Large intestine (tissue), 3 donors: ENCODE measurements around the gene BFSP1. TPM values are rescaled to one million over a fixed set of nuclear protein-coding genes. Genes with fewer than 3 reads are reported as not detected.
A peak's percentile ranks its signal among the peaks of the same experiment; 100 is the strongest.

ENCODE experiments used
- DNase-seq, 2 donors: peaks; one replicate each; pipeline versions ENCODE4 v3.0.0 to v3.0.0-alpha.2; 2013
- H3K27ac ChIP-seq: one replicate; pipeline ENCODE4 v1.5.1; 2013; ENCODE audit warnings: low read length
- H3K27me3 ChIP-seq: 2 replicates; pipeline ENCODE4 v1.6.1; 2013; ENCODE audit warnings: low read length; ENCODE audit not compliant: control insufficient read depth, insufficient read depth
- H3K36me3 ChIP-seq: 2 replicates; pipeline ENCODE4 v1.6.1; 2013; ENCODE audit warnings: low read length; ENCODE audit not compliant: control insufficient read depth, insufficient read depth
- H3K4me1 ChIP-seq: one replicate; pipeline ENCODE4 v1.6.1; 2013; ENCODE audit warnings: low read length; ENCODE audit not compliant: control insufficient read depth, insufficient read depth
- H3K4me3 ChIP-seq: one replicate; pipeline ENCODE4 v1.5.1; 2013; ENCODE audit warnings: low read length
- H3K9me3 ChIP-seq: one replicate; pipeline ENCODE4 v1.6.1; 2013; ENCODE audit warnings: mild to moderate bottlenecking, low read depth, low read length, moderate library complexity; ENCODE audit not compliant: control insufficient read depth
- WGBS: methylation state at CpG from one replicate; pipeline ENCODE4 v1.1.5; 2013; ENCODE audit warnings: low lambda C conversion rate; ENCODE audit not compliant: insufficient coverage; 5-methylcytosine and 5-hydroxymethylcytosine counted together
- polyA plus RNA-seq: library from polyadenylated mRNA; unstranded; fragments of 120-200 nt; gene quantifications from one replicate; pipeline ENCODE4 v1.2.1, GENCODE V29; 2013

BFSP1 gene
- polyA plus RNA-seq, 1 donor: 1.1 TPM

GRCh38 chr20:17541596-17541995 lies 10.4 kb upstream of the BFSP1 start:
- Histone ChIP-seq H3K4me3 (no peak overlapping the region), H3K4me1 (no peaks in the 10 kb centered on the region), H3K27me3 (no peaks in the 10 kb centered on the region), H3K36me3 (no peaks in the 10 kb centered on the region), H3K9me3 (no peaks in the 10 kb centered on the region), H3K27ac (no peak overlapping the region)
- WGBS: no CpG with 5 or more reads among the region's 3 CpGs
- no peak for DNase-seq

DNA sequence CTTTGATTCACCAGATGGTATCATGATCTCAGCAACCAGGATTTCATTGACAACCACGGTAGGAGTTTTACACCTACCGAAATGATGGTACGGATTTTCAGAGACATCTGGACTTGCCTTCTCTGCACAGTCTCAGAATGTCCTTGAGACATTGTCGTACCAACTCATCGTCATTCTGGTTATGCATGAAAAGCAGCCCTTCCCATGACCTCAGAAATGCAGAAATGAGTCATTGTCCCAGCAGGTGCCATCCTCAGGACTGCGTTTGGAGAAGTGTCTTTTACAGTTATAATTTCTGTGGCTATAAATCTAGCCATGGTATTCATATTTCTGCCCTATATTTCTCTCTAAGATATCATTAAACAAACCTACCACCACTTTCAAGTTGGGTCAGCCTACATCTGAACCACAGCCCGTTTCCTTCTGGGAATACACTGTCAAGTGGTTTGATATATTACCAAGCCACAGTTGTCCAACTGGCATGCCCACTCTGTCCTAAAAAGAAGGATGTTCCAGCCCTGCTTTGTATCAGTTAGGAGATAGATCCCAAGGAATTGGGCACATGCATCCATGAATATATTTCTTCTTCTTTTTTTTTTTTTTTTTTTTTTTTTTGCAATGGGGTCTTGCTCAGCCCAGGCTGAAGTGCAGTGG lies 7.5 kb upstream of the BFSP1 start:
- no CpG with 5 or more reads among the region's 7 CpGs for WGBS

GRCh38 chr20:17537959-17538358 lies 6.8 kb upstream of the BFSP1 start:
- WGBS: 100% methylated on average over 1 of the region's 3 CpGs
- H3K27ac ChIP-seq: no peak overlapping the region
- no peak for DNase-seq
- H3K36me3 ChIP-seq: no peaks in the 10 kb centered on the region
- no peaks in the 10 kb centered on the region for H3K9me3 ChIP-seq
- no peaks in the 10 kb centered on the region for H3K4me1 ChIP-seq
- H3K27me3 ChIP-seq: no peaks in the 10 kb centered on the region
- no peak overlapping the region for H3K4me3 ChIP-seq

More for the DNA sequence above, 7.5 kb upstream of the BFSP1 start:
- H3K4me3 ChIP-seq: no peak overlapping the region
- H3K27ac ChIP-seq: no peak overlapping the region
- no peak for DNase-seq
- no peaks in the 10 kb centered on the region for H3K4me1 ChIP-seq
- H3K9me3 ChIP-seq: no peaks in the 10 kb centered on the region
- H3K27me3 ChIP-seq: no peaks in the 10 kb centered on the region
- H3K36me3 ChIP-seq: no peaks in the 10 kb centered on the region

- no peak overlapping the region for H3K27ac ChIP-seq
- no peaks in the 10 kb centered on the region for H3K36me3 ChIP-seq
- H3K9me3 ChIP-seq: no peaks in the 10 kb centered on the region
- H3K27me3 ChIP-seq: no peaks in the 10 kb centered on the region
- WGBS: no CpG with 5 or more reads among the region's 6 CpGs
- peak; percentile 56 to 69 for DNase-seq
- H3K4me1 ChIP-seq: no peaks in the 10 kb centered on the region
- H3K4me3 ChIP-seq: no peak overlapping the region
Observed at GRCh38 chr20:17536944-17537444, 5.8 kb upstream of the BFSP1 start.

GRCh38 chr20:17534077-17534476 lies 2.9 kb upstream of the BFSP1 start:
- Histone ChIP-seq H3K27me3 (no peaks in the 10 kb centered on the region), H3K27ac (no peak overlapping the region)
- no CpG with 5 or more reads among the region's 3 CpGs for WGBS

GRCh38 chr20:17533396-17533795 lies 2.2 kb upstream of the BFSP1 start:
- Histone ChIP-seq H3K36me3 (no peaks in the 10 kb centered on the region), H3K27me3 (no peaks in the 10 kb centered on the region), H3K27ac (no peak overlapping the region), H3K4me1 (peaks cover 4% of the 10 kb centered on the region), H3K4me3 (no peak overlapping the region), H3K9me3 (no peaks in the 10 kb centered on the region)
- DNase-seq: peak in 1 of 2 donors; percentile 27
- WGBS: 0% methylated on average over 1 of the region's 1 CpG

More at GRCh38 chr20:17534077-17534476, 2.9 kb upstream of the BFSP1 start:
- Histone ChIP-seq H3K9me3 (no peaks in the 10 kb centered on the region), H3K4me3 (no peak overlapping the region), H3K4me1 (peaks cover 4% of the 10 kb centered on the region), H3K36me3 (no peaks in the 10 kb centered on the region)
- DNase-seq: no peak

DNA sequence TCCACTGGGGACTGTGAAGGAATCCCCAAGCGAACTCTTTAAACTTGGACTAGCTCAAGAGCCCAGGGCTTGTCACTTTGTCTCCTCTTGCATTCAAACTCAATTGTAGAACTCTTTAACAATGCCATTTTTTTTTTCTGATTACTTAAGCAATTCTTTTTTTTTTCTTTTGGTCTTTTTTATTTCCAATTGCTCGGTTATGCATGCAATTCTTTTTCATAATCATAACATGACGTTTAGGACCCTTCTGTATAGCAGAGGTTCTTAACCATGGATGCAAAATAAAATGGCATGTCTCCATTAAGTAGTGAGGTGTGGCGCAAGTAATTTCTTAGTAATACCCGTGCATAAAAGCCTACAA lies 466 bp upstream of the BFSP1 start:
- DNase-seq: no peak
- H3K9me3 ChIP-seq: no peaks in the 10 kb centered on the region
- peak overlapping the region; percentile 40 for H3K4me3 ChIP-seq
- no peaks in the 10 kb centered on the region for H3K36me3 ChIP-seq
- H3K4me1 ChIP-seq: peaks cover 4% of the 10 kb centered on the region
- H3K27me3 ChIP-seq: no peaks in the 10 kb centered on the region
- H3K27ac ChIP-seq: peak overlapping the region; percentile 41
- no CpG with 5 or more reads among the region's 5 CpGs for WGBS

- no peaks in the 10 kb centered on the region for H3K9me3 ChIP-seq
- 100% methylated on average over 2 of the region's 7 CpGs for WGBS
- no peaks in the 10 kb centered on the region for H3K27me3 ChIP-seq
- DNase-seq: no peak
- H3K27ac ChIP-seq: no peak overlapping the region
- H3K4me3 ChIP-seq: no peak overlapping the region
- H3K36me3 ChIP-seq: no peaks in the 10 kb centered on the region
- peaks cover 4% of the 10 kb centered on the region for H3K4me1 ChIP-seq
Observed at GRCh38 chr20:17530153-17530552, 1.0 kb downstream of the BFSP1 start.

- Histone ChIP-seq H3K36me3 (no peaks in the 10 kb centered on the region), H3K9me3 (no peaks in the 10 kb centered on the region)
Observed at GRCh38 chr20:17529586-17529985, 1.6 kb downstream of the BFSP1 start.

GRCh38 chr20:17525650-17526049 lies 5.5 kb downstream of the BFSP1 start:
- Histone ChIP-seq H3K4me1 (no peaks in the 10 kb centered on the region), H3K4me3 (no peak overlapping the region), H3K9me3 (no peaks in the 10 kb centered on the region), H3K27ac (no peak overlapping the region), H3K27me3 (no peaks in the 10 kb centered on the region), H3K36me3 (no peaks in the 10 kb centered on the region)
- DNase-seq: peak; percentile 23 to 45

More at GRCh38 chr20:17529586-17529985, 1.6 kb downstream of the BFSP1 start:
- Histone ChIP-seq H3K27ac (no peak overlapping the region), H3K4me3 (no peak overlapping the region), H3K27me3 (no peaks in the 10 kb centered on the region), H3K4me1 (peaks cover 4% of the 10 kb centered on the region)
- DNase-seq: no peak

DNA sequence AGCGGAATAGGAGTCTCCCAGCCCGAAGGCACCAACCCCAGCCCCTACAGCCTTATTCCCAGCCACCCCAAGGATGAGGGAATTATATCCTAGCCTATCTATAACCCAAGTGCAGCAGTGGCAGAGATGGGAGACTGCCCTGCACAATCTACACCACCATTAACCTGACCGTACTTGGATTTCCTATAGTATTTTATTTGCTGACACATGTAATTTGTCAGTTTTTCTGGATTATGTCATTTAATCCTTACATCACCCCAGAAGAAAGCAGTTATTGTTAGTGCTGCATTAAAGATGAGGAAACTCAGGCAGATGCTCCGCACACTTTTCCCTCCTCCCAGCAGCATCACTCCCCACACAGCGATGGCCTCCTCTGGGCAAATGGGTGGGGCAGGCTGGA lies 6.0 kb downstream of the BFSP1 start:
- no peaks in the 10 kb centered on the region for H3K4me1 ChIP-seq
- H3K9me3 ChIP-seq: no peaks in the 10 kb centered on the region
- no peak overlapping the region for H3K4me3 ChIP-seq
- H3K27ac ChIP-seq: no peak overlapping the region
- no peaks in the 10 kb centered on the region for H3K27me3 ChIP-seq
- WGBS: no CpG with 5 or more reads among the region's 5 CpGs
- no peak for DNase-seq
- H3K36me3 ChIP-seq: no peaks in the 10 kb centered on the region
